ENCODE data around the gene EPOP.

GRCh38 chr17:38628441-38628840 lies 46.3 kb downstream of the EPOP start:
- no peak for TF ChIP-seq CTCF (IDR thresholded peaks at IDR 0.05)
- TF ChIP-seq EZH2phosphoT487 (IDR thresholded peaks at IDR 0.05): no peak
- TF ChIP-seq EZH2 (IDR thresholded peaks at IDR 0.05): no peak

Data from neural progenitor cell (in vitro differentiated cells).